ENCODE results near the gene KDM4B.
"Not testable (repeated sequence)": the region's sequence is repeated elsewhere in the genome, so short reads cannot be mapped to it uniquely, and the experiment has no call there.

The KDM4B gene

DNA sequence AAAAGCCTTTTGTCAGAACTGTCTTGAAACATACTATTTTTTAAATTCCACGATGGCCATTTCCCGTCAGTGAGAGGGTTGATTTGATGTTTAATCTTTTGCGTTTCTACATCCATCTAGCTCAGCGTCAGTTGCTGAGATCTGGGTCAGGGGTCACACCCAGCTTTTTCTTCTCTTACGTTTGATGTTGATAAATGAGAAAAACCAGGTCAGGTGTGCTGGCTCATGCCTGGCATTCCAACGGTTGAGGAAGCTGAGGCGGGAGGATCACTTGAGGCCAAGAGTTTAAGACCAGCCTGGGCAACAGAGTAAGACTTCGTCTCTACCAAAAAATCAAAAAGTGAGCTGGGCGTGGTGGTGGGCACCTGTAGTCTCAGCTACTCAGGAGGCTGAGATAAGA is 202.8 kb downstream of the KDM4B start:
- no peak for DNase-seq (ENCODE audit: low read depth in 2 of 2)

GRCh38 chr19:5172859-5173630 is 204.1 kb downstream of the KDM4B start:
- DNase-seq (ENCODE audit: low read depth in 2 of 2), result no peak

GRCh38 chr19:5173993-5174392 is 205.1 kb downstream of the KDM4B start:
- no peak for DNase-seq (ENCODE audit: low read depth in 2 of 2)

- DNase-seq (ENCODE audit: low read depth in 2 of 2), result no peak
Measured at GRCh38 chr19:5177745-5178450, 209.0 kb downstream of the KDM4B start.

- DNase-seq (ENCODE audit: low read depth in 2 of 2), result no peak
Measured at GRCh38 chr19:5178841-5179240, 209.9 kb downstream of the KDM4B start.

DNA sequence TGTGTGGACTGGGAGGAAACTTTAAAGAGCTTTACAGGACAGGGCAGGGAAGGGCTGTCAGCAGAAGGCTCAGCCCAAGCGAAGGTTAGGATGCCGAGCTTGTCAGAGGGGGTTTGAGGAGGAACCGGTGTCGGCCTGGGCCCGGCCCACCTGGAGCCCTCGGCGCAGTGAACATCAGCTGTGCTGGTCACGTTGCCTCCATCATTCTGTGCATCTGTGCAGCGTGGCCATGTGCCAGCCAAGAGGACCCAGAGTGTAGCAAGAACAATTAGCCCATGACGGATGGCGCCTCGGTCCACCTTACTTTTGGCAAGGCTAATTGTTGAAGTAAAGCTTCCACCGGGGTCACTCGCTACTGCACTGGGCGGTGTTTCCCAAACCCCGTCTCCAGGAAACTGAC is 210.3 kb downstream of the KDM4B start:
- DNase-seq (ENCODE audit: low read depth in 2 of 2), result no peak

GRCh38 chr19:5181329-5181728 is 212.4 kb downstream of the KDM4B start:
- DNase-seq (ENCODE audit: low read depth in 2 of 2), result no peak

GRCh38 chr19:5182751-5183150 is 213.8 kb downstream of the KDM4B start:
- no peak for DNase-seq (ENCODE audit: low read depth in 2 of 2)

DNA sequence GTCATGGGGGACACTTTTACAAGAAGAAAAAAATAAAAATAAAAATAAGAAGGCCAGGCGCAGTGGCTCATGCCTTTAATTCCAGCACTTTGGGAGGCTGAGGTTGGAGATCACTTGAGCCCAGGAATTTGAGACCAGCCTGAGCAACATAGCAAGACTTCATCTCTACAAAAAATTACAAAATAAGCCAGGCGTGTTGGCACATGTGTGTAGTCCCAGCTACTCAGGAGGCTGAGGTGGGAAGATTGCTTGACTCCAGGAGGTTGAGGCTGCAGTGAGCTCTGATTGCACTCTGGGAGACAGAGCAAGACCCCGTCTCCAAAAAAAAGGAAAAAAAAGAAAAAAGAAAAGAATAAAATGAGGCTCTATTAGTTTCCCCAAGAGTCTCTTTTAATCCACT is 214.7 kb downstream of the KDM4B start:
- DNase-seq (ENCODE audit: low read depth in 2 of 2), result no peak

- DNase-seq (ENCODE audit: low read depth in 2 of 2), result no peak
Measured at GRCh38 chr19:5184930-5185329, 216.0 kb downstream of the KDM4B start.

DNA sequence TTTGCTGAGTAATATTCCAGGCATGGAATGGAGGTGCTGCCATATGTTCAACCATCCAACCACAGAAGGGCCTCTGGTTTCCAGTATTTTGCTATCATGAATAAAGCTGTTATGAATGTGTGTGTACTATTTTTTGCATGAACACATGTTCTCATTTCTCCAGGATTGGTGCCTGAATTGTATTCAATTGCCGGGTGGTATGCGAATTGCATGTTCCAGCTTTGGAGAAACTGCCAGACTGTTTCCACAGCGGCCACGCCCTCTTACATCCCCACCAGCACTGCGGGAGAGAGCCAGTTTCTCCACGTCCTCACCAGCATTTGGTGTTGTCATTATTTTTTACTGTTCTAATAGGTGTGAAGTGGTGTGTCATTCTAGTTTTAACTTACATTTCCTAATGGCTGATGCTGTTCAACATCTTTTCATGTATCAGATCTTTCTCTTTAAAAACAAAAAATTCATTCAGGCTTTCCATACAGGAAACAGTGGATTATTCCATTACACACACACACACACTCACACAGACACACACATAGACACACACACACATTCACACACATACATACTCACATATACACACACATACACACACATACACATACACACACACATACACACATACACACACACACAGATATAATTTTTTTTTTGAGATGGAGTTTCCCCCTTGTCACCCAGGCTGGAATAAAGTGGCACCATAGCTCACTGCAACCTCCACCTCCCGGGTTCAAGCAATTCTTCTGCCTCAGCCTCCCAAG is 217.6 kb downstream of the KDM4B start:
- no peak for DNase-seq (ENCODE audit: low read depth in 2 of 2)

GRCh38 chr19:5188548-5189317 is 219.8 kb downstream of the KDM4B start:
- DNase-seq (ENCODE audit: low read depth in 2 of 2), result no peak

- no peak for DNase-seq (ENCODE audit: low read depth in 2 of 2)
Measured at GRCh38 chr19:5189318-5189607, 220.3 kb downstream of the KDM4B start.

- DNase-seq (ENCODE audit: low read depth in 2 of 2), result no peak
Measured at GRCh38 chr19:5191091-5191490, 222.2 kb downstream of the KDM4B start.

- no peak for DNase-seq (ENCODE audit: low read depth in 2 of 2)
Measured at GRCh38 chr19:5192568-5192967, 223.7 kb downstream of the KDM4B start.

GRCh38 chr19:5193192-5193591 is 224.3 kb downstream of the KDM4B start:
- DNase-seq (ENCODE audit: low read depth in 2 of 2), result no peak

GRCh38 chr19:5194641-5195040 is 225.7 kb downstream of the KDM4B start:
- DNase-seq (ENCODE audit: low read depth in 2 of 2), result no peak

- DNase-seq (ENCODE audit: low read depth in 2 of 2), result not testable (repeated sequence)
Measured at GRCh38 chr19:5195587-5195986, 226.7 kb downstream of the KDM4B start.

DNA sequence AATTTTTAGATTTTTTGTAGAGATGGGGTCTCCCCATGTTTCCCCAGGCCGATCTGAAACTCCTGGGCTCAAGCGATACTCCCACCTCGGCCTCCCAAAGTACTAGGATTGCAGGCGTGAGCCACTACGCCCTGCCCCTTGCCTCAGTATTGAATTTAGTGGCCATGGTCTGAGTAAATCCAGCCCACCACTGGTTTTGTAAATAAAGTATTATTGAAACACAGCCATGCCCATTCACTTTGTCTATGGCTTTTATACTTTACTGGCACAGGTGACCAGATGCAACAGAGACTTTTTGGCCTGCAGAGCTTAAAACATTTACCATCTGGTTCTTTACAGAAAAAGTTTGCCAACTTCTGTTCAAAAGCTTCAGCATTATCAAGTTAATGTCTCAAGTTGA is 227.9 kb downstream of the KDM4B start:
- no peak for DNase-seq (ENCODE audit: low read depth in 2 of 2)

- DNase-seq (ENCODE audit: low read depth in 2 of 2), result no peak
Measured at GRCh38 chr19:5200844-5201243, 231.9 kb downstream of the KDM4B start.

DNA sequence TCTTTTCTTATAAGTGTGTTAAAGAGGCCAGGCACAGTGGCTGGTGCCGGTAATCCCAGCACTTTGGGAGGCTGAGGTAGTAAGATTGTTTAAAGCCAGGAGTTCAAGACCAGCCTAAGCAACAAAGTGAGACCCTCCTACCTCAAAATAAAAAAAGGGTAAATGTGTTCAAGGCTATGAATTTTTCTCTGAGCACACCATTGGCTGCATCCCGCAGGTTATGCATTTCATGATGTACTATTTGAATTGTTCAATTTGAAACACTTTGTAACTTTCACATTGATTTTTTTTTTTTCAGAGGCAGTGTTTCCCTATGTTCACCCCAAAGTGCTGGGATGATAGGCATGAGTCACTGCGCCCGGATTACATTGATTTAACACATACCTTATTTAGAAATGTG is 233.6 kb downstream of the KDM4B start:
- no peak for DNase-seq (ENCODE audit: low read depth in 2 of 2)
